Mammary epithelial cell (primary cell): ENCODE measurements around the gene PPP1R7.

Experiments used
- EZH2 ChIP-seq: IDR thresholded peaks from 2 replicates; pipeline ENCODE4 v1.6.1; 2012; ENCODE audit warnings: low read length, inconsistent platforms, borderline replicate concordance
- TF ChIP-seq, protein P1 (sequence below), 2 donors: IDR thresholded peaks in 1 of 2; conservative IDR thresholded peaks in 1 of 2; 2 replicates each; pipeline ENCODE4 v1.5.1; 2011 to 2012; ENCODE audit warnings: inconsistent platforms in 2 of 2, low read length in 2 of 2, mild to moderate bottlenecking in 2 of 2, control low read depth in 1 of 2, low read depth in 1 of 2; ENCODE audit not compliant: insufficient read depth in 1 of 2; ENCODE audit errors: extremely low read depth in 1 of 2

DNA sequence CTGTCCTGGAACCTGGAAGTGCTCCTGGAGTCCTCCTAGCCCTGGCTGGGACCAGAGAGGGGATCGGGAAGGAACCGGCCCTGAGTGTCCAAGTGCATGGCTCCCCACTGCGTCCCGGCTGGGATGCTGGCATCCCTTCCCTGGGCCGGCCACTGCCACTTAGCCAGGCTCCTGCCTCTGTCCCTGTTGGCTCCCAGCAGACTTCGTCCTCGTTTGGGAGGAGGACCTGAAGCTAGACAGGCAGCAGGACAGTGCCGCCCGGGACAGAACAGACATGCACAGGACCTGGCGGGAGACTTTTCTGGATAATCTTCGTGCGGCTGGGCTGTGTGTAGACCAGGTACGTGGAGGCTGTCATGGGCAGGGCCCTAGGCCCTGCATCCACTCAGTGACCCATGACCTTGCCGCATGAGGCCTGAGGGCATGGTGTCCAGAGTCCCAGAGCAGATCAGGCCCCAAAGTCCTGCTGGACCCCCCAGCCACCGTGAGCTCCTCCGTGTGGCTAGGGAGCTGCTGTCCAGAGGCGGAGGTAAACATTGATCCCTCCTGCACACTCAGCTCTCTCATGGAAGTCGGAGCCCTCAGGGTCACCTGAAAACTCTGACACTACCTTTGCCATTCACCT is 45.4 kb downstream of the PPP1R7 start:
- no peak for TF ChIP-seq EZH2
- TF ChIP-seq, protein P1, sequence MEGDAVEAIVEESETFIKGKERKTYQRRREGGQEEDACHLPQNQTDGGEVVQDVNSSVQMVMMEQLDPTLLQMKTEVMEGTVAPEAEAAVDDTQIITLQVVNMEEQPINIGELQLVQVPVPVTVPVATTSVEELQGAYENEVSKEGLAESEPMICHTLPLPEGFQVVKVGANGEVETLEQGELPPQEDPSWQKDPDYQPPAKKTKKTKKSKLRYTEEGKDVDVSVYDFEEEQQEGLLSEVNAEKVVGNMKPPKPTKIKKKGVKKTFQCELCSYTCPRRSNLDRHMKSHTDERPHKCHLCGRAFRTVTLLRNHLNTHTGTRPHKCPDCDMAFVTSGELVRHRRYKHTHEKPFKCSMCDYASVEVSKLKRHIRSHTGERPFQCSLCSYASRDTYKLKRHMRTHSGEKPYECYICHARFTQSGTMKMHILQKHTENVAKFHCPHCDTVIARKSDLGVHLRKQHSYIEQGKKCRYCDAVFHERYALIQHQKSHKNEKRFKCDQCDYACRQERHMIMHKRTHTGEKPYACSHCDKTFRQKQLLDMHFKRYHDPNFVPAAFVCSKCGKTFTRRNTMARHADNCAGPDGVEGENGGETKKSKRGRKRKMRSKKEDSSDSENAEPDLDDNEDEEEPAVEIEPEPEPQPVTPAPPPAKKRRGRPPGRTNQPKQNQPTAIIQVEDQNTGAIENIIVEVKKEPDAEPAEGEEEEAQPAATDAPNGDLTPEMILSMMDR (conservative IDR thresholded peaks at IDR 0.05 in 1 of 2, IDR thresholded peaks at IDR 0.05 in 1 of 2; ENCODE audit: extremely low read depth in 1 of 2, insufficient read depth in 1 of 2, low read depth in 1 of 2, low read length in 2 of 2): no peak
